NCI-H1105 treated with DMSO at 0.1 percent for 48 hours (cell line): Measurements from ENCODE around the gene KLRF2.
A peak's percentile ranks its signal among the peaks of the same experiment; 100 is the strongest.

Experiments used
- DNase-seq: peaks from one replicate; lab custom pipeline; 2025; lab: John Stamatoyannopoulos, UW

KLRF2 gene

DNA sequence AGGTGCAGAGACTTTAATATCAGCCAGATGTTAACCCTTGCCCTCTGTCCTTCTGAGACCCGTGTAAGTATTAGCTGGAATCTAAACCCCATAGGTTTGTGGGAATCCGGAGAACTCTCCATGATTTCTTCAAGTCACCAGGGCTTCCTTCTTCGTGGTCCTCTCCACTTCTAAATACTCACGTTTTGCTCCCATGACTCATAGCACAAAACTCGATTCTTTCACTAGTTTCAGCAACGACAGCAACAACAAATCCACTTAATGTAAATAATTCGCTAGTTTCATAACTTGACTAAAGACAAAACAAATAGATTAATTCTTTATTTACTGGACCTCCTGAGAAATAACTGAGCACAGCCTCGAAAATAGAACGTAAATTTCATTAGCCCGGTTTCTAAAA lies 55.3 kb downstream of the KLRF2 start:
- DNase-seq = no peak

DNA sequence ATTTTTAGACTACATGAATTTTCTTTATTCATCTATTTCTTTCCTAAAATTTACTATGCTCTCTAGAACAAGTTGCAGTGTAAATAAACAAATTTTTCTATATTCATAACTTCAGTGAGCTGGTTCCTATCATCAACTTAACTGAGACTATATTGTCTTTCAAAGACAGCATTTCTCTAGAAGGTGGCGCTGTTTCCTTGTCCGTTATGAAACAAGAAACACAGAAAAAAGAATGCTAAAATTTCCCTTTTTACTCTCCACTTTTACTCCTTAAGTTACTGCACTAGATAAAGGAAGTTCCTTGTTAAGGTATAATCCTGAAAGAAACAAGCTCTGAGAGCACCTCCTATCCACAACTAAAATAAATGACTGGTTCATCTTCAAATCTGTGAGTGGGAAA lies 59.1 kb downstream of the KLRF2 start:
- no peak for DNase-seq

DNA sequence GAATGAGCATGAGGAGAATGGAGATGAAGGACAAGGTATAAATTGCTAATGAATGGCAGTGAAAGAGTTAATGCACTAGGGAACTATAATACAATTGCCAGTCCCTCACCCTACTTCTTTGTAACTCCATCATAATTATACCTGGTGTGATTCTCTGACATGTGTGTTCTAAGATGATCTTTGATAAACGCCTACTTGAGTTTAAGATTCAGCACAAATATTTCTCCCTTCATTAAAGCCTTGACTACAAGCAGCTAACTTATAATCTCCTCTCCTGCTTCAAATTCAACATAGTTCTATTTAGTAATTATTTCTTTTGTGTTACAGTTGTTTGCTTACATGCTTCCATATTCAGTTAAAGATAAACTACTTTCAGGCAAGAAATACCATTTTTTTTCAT lies 60.5 kb downstream of the KLRF2 start:
- peak; percentile 62 for DNase-seq

DNA sequence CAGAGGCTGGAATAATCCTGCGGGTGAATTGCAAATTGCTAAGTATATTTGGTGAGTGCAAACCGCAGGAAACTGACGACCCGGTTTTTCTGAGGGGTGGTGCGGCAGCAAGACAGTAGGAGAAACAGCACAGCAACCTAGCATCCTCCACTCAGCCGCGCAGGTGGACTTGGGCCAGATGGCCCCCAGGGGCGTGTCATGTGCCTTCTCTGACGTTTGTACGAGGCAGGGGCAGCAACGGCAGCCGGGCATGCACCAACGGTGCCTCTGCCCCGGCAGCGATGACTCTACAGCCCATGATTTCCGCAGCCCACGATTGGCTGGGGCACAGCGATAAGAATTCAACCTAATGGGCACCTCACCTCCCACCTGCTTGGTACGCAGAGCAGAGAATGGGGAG lies 62.0 kb downstream of the KLRF2 start:
- peak; percentile 91 for DNase-seq

DNA sequence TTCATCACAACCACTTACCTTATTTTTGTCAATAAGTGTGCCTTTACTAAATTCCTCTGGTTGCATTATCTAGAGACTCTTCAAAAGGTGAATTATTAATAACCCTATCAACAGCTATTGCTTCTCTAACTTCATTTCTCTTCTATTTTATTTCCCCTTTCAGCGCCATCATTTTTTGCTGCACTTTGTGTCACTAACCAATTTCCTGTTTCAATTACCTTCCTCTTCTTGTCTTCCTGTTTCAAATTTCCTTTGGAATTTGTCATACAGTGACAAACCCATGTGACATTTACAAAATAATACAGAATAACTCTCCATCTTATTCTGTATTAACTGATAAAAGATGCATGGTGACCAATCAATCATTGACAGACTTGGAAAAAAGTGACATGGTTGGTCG lies 63.1 kb downstream of the KLRF2 start:
- no peak for DNase-seq
